RWPE2 (cell line): ENCODE measurements around the gene ZNF620.

Source experiments
- ATAC-seq: fragments of 200-7000 bp; cut with Tn5 transposase; 3 replicates; pipeline ENCODE4 v1.9.1; 2021; ENCODE audit warnings: low read depth
- DNase-seq: peaks from one replicate; pipeline ENCODE4 v3.0.0-alpha.2; 2020; ENCODE audit warnings: low spot score
- H3K27ac ChIP-seq: fragments of 450-650 bp; 2 replicates; pipeline ENCODE4 v1.5.1; 2017; ENCODE audit warnings: mild to moderate bottlenecking; ENCODE audit not compliant: poor library complexity, severe bottlenecking
- H3K27me3 ChIP-seq: fragments of 250-450 bp; sonication (Bioruptor Pico); 2 replicates; pipeline ENCODE4 v1.5.1; 2021; ENCODE audit warnings: mild to moderate bottlenecking, moderate library complexity; ENCODE audit not compliant: insufficient read depth, poor library complexity, severe bottlenecking
- H3K36me3 ChIP-seq: fragments of 250-450 bp; sonication (Bioruptor Pico); 2 replicates; pipeline ENCODE4 v1.5.1; 2020; ENCODE audit warnings: low read depth, mild to moderate bottlenecking, moderate library complexity
- H3K4me1 ChIP-seq: fragments of 250-450 bp; sonication (Bioruptor Pico); 2 replicates; pipeline ENCODE4 v1.5.1; 2021; ENCODE audit warnings: mild to moderate bottlenecking, moderate library complexity; ENCODE audit not compliant: insufficient read depth, poor library complexity, severe bottlenecking
- H3K4me3 ChIP-seq: fragments of 250-450 bp; sonication (Bioruptor Pico); 2 replicates; pipeline ENCODE4 v1.5.1; 2021; ENCODE audit warnings: mild to moderate bottlenecking, moderate library complexity; ENCODE audit not compliant: severe bottlenecking
- H3K9me3 ChIP-seq: fragments of 250-450 bp; sonication (Bioruptor Pico); 2 replicates; pipeline ENCODE4 v1.5.1; 2021; ENCODE audit warnings: mild to moderate bottlenecking, moderate library complexity; ENCODE audit not compliant: severe bottlenecking
- TF ChIP-seq, protein P1 (sequence below): fragments of 450-650 bp; IDR thresholded peaks from one replicate; pipeline ENCODE4 v1.5.1; 2017; ENCODE audit warnings: mild to moderate bottlenecking, moderate library complexity; ENCODE audit not compliant: poor library complexity, severe bottlenecking

Gene ZNF620

GRCh38 chr3:40477666-40478065 is 28.2 kb upstream of the ZNF620 start:
- no peaks in the 10 kb centered on the region for H3K4me1 ChIP-seq
- TF ChIP-seq, protein P1, sequence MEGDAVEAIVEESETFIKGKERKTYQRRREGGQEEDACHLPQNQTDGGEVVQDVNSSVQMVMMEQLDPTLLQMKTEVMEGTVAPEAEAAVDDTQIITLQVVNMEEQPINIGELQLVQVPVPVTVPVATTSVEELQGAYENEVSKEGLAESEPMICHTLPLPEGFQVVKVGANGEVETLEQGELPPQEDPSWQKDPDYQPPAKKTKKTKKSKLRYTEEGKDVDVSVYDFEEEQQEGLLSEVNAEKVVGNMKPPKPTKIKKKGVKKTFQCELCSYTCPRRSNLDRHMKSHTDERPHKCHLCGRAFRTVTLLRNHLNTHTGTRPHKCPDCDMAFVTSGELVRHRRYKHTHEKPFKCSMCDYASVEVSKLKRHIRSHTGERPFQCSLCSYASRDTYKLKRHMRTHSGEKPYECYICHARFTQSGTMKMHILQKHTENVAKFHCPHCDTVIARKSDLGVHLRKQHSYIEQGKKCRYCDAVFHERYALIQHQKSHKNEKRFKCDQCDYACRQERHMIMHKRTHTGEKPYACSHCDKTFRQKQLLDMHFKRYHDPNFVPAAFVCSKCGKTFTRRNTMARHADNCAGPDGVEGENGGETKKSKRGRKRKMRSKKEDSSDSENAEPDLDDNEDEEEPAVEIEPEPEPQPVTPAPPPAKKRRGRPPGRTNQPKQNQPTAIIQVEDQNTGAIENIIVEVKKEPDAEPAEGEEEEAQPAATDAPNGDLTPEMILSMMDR: no peak
- no peaks in the 10 kb centered on the region for H3K9me3 ChIP-seq
- DNase-seq: no peak
- no peaks in the 10 kb centered on the region for H3K27me3 ChIP-seq
- no peak overlapping the region for H3K27ac ChIP-seq
- peaks cover 17% of the 10 kb centered on the region for H3K36me3 ChIP-seq
- H3K4me3 ChIP-seq: peak overlapping the region; percentile 89
- ATAC-seq: 0 out of 3 replicates have a peak, but pooled peaks have one; percentile 9

DNA sequence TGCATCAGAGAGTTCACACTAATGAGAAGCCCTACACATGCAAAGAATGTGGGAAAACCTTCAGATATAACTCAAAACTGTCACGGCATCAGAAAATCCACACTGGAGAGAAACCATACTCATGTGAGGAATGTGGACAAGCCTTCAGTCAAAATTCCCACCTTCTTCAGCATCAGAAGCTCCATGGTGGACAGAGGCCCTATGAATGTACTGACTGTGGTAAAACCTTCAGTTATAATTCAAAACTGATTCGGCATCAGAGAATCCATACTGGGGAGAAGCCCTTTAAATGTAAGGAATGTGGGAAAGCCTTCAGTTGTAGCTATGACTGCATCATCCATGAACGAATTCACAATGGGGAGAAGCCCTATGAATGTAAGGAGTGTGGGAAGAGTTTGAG is 18.7 kb upstream of the ZNF620 start:
- H3K9me3 ChIP-seq: peaks cover 7% of the 10 kb centered on the region
- TF ChIP-seq, protein P1: no peak
- H3K27me3 ChIP-seq: no peaks in the 10 kb centered on the region
- no peak for DNase-seq
- no peak for ATAC-seq
- no peak overlapping the region for H3K4me3 ChIP-seq
- peaks cover 47% of the 10 kb centered on the region for H3K36me3 ChIP-seq
- no peak overlapping the region for H3K27ac ChIP-seq
- no peaks in the 10 kb centered on the region for H3K4me1 ChIP-seq

DNA sequence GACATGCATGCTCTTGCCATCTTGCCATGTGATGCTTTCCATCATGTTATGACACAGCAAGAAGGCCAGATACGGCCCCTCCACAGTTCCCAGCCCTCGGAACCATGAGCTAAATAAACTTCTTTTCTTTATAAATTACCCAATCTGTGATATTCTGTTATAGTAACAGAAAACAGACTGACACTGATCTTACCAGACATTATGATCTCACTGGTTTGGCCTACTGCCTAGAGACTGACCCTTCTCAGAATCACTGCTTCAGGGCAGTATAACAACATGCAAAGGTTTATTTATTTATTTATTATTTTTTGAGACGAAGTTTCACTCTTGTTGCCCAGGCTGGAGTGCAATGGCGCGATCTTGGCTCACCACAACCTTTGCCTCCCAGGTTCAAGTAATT is 14.9 kb upstream of the ZNF620 start:
- Histone ChIP-seq H3K4me1 (no peaks in the 10 kb centered on the region), H3K27ac (no peak overlapping the region), H3K36me3 (peaks cover 18% of the 10 kb centered on the region), H3K4me3 (no peak overlapping the region), H3K9me3 (peaks cover 7% of the 10 kb centered on the region), H3K27me3 (no peaks in the 10 kb centered on the region)
- TF ChIP-seq, protein P1: no peak
- DNase-seq (no peak), ATAC-seq (no peak)

DNA sequence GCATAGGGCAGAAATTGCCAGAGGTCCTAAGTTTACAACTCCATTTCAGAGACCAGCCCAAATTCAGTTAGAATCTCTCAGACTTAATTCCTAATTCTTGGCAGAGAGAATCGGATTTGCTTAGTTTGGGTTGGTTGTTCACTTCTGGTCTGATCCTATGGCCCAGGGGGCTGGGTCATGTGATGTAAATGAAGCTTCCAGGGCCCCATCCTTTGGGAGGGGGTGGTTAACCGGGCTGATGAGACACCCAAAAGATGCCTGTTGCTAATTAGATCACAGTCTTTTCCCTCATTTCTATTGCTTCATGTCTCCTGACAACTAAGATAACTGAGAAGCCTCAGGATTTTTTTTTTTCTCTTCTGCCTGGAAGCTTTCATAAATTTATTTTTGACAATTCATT is 11.1 kb upstream of the ZNF620 start:
- H3K27me3 ChIP-seq: no peaks in the 10 kb centered on the region
- TF ChIP-seq, protein P1: no peak
- ATAC-seq: no peak

GRCh38 chr3:40497288-40497687 is 8.6 kb upstream of the ZNF620 start:
- Histone ChIP-seq H3K27ac (no peak overlapping the region), H3K9me3 (no peaks in the 10 kb centered on the region), H3K4me3 (no peak overlapping the region), H3K4me1 (no peaks in the 10 kb centered on the region), H3K27me3 (no peaks in the 10 kb centered on the region), H3K36me3 (no peaks in the 10 kb centered on the region)
- ATAC-seq (no peak), DNase-seq (no peak)
- TF ChIP-seq, protein P1: no peak

More for the DNA sequence above, 11.1 kb upstream of the ZNF620 start:
- H3K27ac ChIP-seq: no peak overlapping the region
- no peak for DNase-seq
- H3K4me1 ChIP-seq: no peaks in the 10 kb centered on the region
- no peak overlapping the region for H3K4me3 ChIP-seq
- no peaks in the 10 kb centered on the region for H3K36me3 ChIP-seq
- H3K9me3 ChIP-seq: no peaks in the 10 kb centered on the region
